Adrenal gland (tissue), 5 donors: Measurements from ENCODE around the gene CDKN2A.

Experiments
- CTCF ChIP-seq, 6 experiments: fragments of 450-650 bp in 4 of 6; fragments of 200-600 bp in 2 of 6; sonication (generic) in 1 of 6; IDR thresholded peaks; 1 replicate in 5 of 6; 2 replicates in 1 of 6; pipeline versions ENCODE4 v1.5.1 to v1.8.0; 2016 to 2021; ENCODE audit warnings: antibody characterized with exemption in 6 of 6, mild to moderate bottlenecking in 2 of 6, moderate library complexity in 1 of 6
- POLR2A ChIP-seq, 2 donors: fragments of 450-650 bp; IDR thresholded peaks; one replicate each; pipeline ENCODE4 v1.6.1; 2017; ENCODE audit warnings: antibody characterized with exemption in 2 of 2, mild to moderate bottlenecking in 2 of 2, moderate library complexity in 1 of 2
- donor health status: DM: no; HTN: no; CAD: no.

GRCh38 chr9:21995006-21995665 is 944 bp upstream of the CDKN2A start:
- no peak for TF ChIP-seq CTCF (IDR thresholded peaks at IDR 0.05)
- peak in 1 of 2 donors; percentile 44 for TF ChIP-seq POLR2A (IDR thresholded peaks at IDR 0.05)
